H7 (cell line): ENCODE data around the gene TAS1R2. TPM values are rescaled to one million over a fixed set of nuclear protein-coding genes. Genes with fewer than 3 reads are reported as not detected.

Experiments used
- DNase-seq: peaks from one replicate; pipeline ENCODE4 v3.0.0; 2012
- H3K27me3 ChIP-seq: 2 replicates; pipeline ENCODE4 v1.6.0; 2011; ENCODE audit warnings: mild to moderate bottlenecking, low read length; ENCODE audit not compliant: control insufficient read depth, insufficient read depth
- H3K36me3 ChIP-seq: replicated peaks from 2 replicates; pipeline ENCODE4 v1.5.1; 2011; ENCODE audit warnings: low read length; ENCODE audit not compliant: control insufficient read depth, insufficient read depth
- H3K4me3 ChIP-seq: 2 replicates; pipeline ENCODE4 v1.5.1; 2011; ENCODE audit warnings: low read depth, mild to moderate bottlenecking, control low read depth, low read length, moderate library complexity; ENCODE audit not compliant: insufficient read depth
- total RNA-seq: library from RNA; depleted of rRNA; stranded (reverse); fragments of >200 nt; shearing (Covaris generic); gene quantifications from 2 replicates; pipeline ENCODE4 v1.2.3, GENCODE V29; 2014

TAS1R2 gene
- total RNA-seq, 1 experiment from 2014 or later: 0.28 TPM

- H3K4me3 ChIP-seq: no peak overlapping the region
- DNase-seq: peak; percentile 60
- H3K36me3 ChIP-seq: no peaks in the 10 kb centered on the region
- no peaks in the 10 kb centered on the region; the same call in 1 of the 2 replicates for H3K27me3 ChIP-seq
Observed at GRCh38 chr1:18814425-18814824, 45.0 kb downstream of the TAS1R2 start.

- Histone ChIP-seq H3K36me3 (no peaks in the 10 kb centered on the region), H3K27me3 (no peaks in the 10 kb centered on the region), H3K4me3 (no peak overlapping the region)
- DNase-seq: no peak
Observed at GRCh38 chr1:18812453-18812939, 47.0 kb downstream of the TAS1R2 start.

GRCh38 chr1:18811733-18812452, 47.6 kb downstream of the TAS1R2 start:
- DNase-seq: no peak
- Histone ChIP-seq H3K4me3 (no peak overlapping the region), H3K36me3 (no peaks in the 10 kb centered on the region), H3K27me3 (no peaks in the 10 kb centered on the region)

- peak; percentile 58 for DNase-seq
- Histone ChIP-seq H3K36me3 (no peaks in the 10 kb centered on the region), H3K27me3 (no peaks in the 10 kb centered on the region), H3K4me3 (no peak overlapping the region)
Observed at GRCh38 chr1:18809953-18810899, 49.2 kb downstream of the TAS1R2 start.

GRCh38 chr1:18808550-18808949, 50.9 kb downstream of the TAS1R2 start:
- Histone ChIP-seq H3K4me3 (no peak overlapping the region), H3K27me3 (no peaks in the 10 kb centered on the region), H3K36me3 (no peaks in the 10 kb centered on the region)
- DNase-seq: no peak

GRCh38 chr1:18807334-18808063, 52.0 kb downstream of the TAS1R2 start:
- H3K27me3 ChIP-seq: no peaks in the 10 kb centered on the region
- no peak overlapping the region for H3K4me3 ChIP-seq
- no peak for DNase-seq
- H3K36me3 ChIP-seq: no peaks in the 10 kb centered on the region

- Histone ChIP-seq H3K4me3 (no peak overlapping the region), H3K36me3 (no peaks in the 10 kb centered on the region), H3K27me3 (no peaks in the 10 kb centered on the region)
- DNase-seq: no peak
Observed at GRCh38 chr1:18805925-18806849, 53.3 kb downstream of the TAS1R2 start.

GRCh38 chr1:18805150-18805879, 54.1 kb downstream of the TAS1R2 start:
- no peaks in the 10 kb centered on the region for H3K36me3 ChIP-seq
- DNase-seq: peak; percentile 60
- no peak overlapping the region for H3K4me3 ChIP-seq
- no peaks in the 10 kb centered on the region for H3K27me3 ChIP-seq

GRCh38 chr1:18803851-18804250, 55.6 kb downstream of the TAS1R2 start:
- Histone ChIP-seq H3K4me3 (no peak overlapping the region), H3K27me3 (no peaks in the 10 kb centered on the region), H3K36me3 (no peaks in the 10 kb centered on the region)
- peak; percentile 66 for DNase-seq

- no peak for DNase-seq
- H3K4me3 ChIP-seq: no peak overlapping the region
- H3K36me3 ChIP-seq: no peaks in the 10 kb centered on the region
- no peaks in the 10 kb centered on the region for H3K27me3 ChIP-seq
Observed at GRCh38 chr1:18803151-18803791, 56.2 kb downstream of the TAS1R2 start.

GRCh38 chr1:18802231-18802630, 57.2 kb downstream of the TAS1R2 start:
- no peaks in the 10 kb centered on the region for H3K27me3 ChIP-seq
- no peak overlapping the region for H3K4me3 ChIP-seq
- H3K36me3 ChIP-seq: no peaks in the 10 kb centered on the region
- DNase-seq: no peak

- H3K27me3 ChIP-seq: no peaks in the 10 kb centered on the region
- H3K36me3 ChIP-seq: no peaks in the 10 kb centered on the region
- H3K4me3 ChIP-seq: no peak overlapping the region
- no peak for DNase-seq
Observed at GRCh38 chr1:18800258-18800657, 59.2 kb downstream of the TAS1R2 start.

GRCh38 chr1:18799454-18799853, 60.0 kb downstream of the TAS1R2 start:
- no peak for DNase-seq
- Histone ChIP-seq H3K27me3 (no peaks in the 10 kb centered on the region), H3K36me3 (no peaks in the 10 kb centered on the region), H3K4me3 (no peak overlapping the region)
